TTC549 (cell line): ENCODE data around the gene UGP2.
"Not testable (repeated sequence)": the region's sequence is repeated elsewhere in the genome, so short reads cannot be mapped to it uniquely, and the experiment has no call there.

Experiments
- FAIRE-seq: peaks from 2 replicates; lab custom pipeline; 2012; peaks lifted over from hg19 to GRCh38; lab: Jason Lieb, UNC

UGP2 gene

DNA sequence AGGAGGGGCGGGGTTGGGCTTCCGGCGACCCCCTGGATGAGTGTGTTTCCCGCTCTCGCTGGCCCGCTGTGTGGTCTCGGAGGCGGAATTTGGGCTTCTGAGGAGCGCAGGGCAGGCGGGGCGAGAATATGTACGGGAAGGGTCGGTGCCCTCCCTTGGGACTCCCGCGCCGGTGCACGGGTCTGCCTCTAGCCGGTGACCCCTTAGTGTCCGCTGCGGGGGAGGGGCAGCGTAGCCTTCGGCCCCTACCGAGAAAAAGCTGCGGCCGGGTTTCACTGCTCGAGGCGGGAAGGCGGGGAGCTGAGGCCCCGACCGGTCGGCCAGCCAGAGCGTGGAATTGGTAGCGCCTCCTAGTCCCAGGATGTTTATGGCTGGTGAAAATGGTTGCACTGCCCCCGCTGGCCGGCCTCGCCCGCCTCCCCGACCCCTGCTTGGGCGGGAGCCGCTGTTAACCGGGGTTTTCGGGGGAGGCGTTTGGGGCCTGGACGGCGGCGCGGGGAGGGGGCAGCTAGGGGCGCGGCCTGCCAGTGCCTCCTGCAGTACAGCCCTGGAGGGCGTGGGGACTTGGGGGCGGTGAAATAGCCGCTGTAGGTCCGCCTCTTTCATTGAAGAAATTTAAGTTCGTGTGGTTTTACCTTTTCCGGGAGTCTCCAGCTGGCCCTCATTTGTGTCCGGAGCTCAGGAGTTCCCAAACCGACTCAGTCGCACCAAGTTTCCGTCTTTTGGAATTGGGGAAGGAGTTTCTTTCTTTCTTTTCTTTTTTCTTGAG lies at the start of gene UGP2:
TSS of gene UGP2 (plus strand) at position 643 of the 769 bp plus-strand sequence. CDS start 290 bp downstream, outside the sequence.
- peak; percentile 48 for FAIRE-seq

DNA sequence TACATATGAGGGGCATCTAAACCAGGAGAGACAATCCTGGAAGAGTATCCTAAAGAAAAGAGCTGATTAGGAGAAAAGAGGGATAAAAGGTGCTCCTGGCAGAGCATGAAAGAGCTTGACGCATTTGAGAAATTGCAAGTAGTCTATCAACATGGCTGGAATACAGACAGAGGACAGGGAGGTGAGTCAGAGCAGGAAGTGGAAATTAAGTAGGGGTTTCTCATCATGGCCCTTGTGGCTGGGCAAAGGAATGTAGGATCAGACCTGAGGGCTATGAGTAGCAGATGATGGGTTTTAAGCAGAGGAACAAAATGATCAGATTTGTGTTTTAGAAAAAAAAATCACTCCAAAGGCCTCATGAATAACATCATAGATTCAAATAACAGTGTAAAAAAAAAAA lies 49.2 kb upstream of the UGP2 start:
- FAIRE-seq: no peak

DNA sequence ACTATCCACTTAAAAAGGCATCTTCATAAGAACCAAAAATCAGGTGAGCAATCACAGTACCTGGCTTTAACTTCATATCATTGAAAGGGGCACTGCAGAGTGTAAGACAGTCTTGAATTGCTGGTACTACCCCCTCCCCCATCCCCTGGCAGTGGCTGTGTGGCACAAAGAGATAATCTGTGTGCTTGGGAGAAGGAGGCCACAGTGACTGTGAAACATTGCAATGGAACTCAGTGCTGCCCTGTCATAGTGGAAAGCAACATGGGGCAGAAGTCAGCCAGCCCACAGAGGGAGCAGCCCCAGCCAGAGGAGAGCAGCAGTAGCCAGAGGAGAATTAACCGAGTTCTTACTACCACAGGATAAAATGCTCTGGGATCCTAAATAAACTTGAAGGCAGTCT lies 45.3 kb upstream of the UGP2 start:
- FAIRE-seq: no peak

DNA sequence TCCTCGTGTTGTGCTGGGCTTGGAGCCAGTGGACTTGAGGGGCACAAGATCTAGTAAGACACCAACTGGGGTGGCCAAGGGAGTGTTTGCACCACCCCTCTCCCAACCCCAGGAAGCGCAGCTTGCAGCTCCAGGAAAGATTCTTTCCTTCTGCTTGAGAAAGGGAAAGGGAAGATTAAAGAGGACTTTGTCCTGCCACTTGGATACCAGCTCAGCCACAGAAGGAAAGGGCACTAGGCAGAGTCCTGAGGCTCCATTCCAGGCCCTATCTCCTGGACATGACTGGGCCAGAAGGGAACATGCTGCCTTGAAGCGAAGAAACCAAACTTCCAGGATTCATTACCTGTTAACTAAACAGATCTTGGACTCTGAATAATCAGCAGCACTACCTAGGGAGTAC lies 44.9 kb upstream of the UGP2 start:
- FAIRE-seq: no peak

DNA sequence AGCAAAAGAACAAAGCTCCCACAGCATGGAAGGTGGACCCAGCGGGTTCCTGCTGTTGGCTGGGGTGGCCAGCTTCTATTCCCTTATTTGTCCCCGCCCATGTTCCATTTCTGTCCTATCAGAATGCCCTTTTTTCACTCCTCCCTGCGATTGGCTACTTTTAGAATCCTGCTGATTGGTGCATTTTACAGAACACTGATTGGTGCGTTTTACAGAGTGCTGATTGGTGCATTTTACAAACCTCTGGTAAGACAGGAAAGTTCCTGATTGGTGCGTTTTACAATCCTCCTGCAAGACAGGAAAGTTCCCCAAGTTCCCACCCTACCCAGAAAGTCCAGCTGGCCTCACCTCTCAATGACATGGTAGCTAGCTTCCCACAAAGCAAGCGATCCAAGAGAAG lies 40.2 kb upstream of the UGP2 start:
- no peak for FAIRE-seq

DNA sequence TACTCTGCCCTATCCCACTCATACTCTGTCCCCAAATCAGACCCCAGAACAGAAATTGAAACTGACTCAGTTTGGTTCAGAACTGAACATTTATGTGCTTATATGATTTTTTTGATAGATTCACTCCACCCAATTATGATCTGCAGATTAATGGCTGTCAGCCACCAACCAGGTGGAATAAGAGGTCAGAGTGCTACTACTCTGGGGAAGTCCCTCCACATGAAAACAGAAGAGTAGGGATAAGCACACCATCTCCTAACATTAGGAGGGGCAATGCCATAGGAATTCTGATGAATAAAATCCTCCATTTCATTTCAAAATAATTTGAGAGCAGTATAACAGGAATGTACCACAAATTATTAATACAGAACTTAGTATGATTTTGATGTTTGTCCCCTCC lies 36.3 kb upstream of the UGP2 start:
- FAIRE-seq: no peak

DNA sequence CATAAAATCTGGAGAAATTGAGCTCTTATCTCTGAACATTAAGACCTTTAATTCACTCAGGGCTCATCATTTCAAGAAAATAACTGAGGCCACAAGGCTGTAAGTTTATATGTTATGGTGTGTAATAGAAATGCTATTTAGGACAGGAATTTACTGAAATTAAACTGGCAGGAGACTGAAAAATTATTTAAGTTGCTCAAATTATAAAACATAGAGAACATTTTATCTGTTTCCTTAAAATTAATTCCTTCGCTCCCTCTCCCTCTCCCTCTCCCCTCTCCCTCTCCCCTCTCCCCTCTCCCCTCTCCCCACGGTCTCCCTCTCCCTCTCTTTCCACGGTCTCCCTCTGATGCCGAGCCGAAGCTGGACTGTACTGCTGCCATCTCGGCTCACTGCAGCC lies 33.7 kb upstream of the UGP2 start:
- FAIRE-seq: not testable (repeated sequence)

DNA sequence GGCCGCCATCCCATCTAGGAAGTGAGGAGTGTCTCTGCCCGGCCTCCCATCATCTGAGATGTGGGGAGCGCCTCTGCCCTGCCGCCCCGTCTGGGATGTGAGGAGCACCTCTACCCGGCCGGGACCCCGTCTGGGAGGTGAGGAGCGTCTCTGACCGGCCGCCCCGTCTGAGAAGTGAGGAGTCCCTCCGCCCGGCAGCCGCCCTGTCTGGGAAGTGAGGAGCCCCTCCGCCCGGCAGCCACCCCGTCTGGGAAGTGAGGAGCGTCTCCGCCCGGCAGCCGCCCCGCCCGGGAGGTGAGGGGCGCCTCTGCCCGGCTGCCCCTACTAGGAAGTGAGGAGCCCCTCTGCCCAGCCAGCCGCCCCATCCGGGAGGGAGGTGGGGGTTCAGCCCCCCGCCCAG lies 32.8 kb upstream of the UGP2 start:
- FAIRE-seq: not testable (repeated sequence)

DNA sequence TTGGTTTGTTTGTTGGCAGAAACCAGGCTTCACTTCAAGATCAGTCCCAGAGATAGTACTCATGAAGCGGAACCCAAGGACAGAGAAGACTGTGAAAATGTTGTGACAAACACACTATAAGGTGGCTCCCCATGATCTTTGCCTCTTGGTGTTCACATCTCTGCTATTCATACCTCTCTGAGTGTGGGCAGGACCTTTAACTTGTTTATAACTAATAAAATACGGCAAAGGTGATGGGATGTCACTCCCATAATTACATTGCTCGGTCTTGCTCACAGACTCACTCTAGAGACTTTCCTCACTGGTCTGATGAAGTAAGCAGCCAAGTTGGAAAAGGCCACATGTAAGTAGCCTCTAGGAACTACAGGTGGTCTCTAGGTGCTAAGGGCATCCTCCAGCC lies 30.6 kb upstream of the UGP2 start:
- no peak for FAIRE-seq

DNA sequence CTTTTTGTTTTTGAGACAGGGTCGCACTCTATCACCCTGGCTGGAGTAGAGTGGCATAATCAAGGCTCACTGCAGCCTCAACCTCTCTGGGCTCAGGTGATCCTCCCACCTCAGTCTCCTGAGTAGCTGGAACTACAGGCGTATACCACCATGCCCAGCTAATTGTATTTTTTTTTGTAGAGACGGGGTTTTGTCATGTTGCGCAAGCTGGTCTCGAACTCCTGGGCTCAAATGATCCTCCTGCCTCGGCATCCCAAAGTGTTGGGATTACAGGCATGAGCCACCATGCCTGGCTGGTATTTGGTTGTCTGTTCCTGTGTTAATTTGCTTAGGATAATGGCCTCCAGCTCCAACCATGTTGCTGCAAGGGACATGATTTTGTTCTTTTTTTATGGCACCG lies 29.8 kb upstream of the UGP2 start:
- not testable (repeated sequence) for FAIRE-seq

DNA sequence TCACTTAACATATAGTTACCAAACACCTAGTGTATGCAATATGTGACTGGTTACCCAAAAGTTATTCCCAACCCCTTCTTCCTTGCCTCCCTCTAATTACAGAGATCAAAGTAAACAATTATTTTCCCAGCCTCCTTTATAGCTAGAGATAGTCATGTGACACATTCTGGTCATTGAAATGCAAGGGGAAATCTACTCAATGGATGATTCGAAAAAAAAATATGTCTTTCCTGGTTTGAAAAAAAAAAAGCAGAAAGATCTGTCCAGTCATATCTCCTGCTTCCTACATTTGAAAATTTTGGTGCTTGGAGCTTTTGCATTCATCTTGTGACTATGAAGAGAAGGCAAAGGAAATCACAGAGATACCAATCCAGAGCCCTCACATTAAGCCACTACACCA lies 27.6 kb upstream of the UGP2 start:
- FAIRE-seq: no peak

DNA sequence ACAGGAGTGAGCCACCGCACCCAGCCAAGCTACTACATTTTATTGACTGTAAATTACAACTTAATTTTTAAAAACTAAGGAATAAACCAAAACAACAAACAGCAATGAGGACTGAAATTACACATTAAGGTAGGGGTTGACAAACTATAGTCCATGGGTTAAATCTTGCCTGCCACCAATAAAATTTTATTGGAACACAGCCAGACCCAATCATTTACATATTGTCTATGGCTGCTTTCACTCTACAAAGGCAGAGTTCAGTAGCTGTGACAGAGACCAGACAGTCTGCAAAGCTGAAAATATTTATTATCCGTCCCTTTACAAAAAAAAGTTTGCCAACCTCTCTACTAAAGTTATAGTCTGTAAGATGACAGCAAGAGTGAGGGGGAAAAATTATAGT lies 24.3 kb upstream of the UGP2 start:
- no peak for FAIRE-seq

DNA sequence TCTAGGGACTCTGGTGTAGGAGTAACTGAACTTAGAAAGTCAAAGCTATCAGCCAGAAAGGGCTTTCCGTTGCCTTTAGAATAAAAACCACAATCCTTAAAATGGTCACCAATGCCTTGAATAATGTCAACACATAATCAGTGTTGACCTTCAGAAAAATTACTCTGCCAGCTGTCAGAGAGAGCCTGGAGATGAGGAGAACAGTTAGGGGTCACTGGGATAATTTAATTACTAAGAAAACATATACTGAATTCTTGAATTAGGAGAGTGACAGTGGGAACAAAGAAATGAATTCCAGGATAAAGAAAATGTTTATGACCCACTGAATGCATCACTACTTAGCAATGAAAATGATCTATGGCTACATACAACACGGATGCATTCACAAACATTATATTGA lies 23.4 kb upstream of the UGP2 start:
- no peak for FAIRE-seq

DNA sequence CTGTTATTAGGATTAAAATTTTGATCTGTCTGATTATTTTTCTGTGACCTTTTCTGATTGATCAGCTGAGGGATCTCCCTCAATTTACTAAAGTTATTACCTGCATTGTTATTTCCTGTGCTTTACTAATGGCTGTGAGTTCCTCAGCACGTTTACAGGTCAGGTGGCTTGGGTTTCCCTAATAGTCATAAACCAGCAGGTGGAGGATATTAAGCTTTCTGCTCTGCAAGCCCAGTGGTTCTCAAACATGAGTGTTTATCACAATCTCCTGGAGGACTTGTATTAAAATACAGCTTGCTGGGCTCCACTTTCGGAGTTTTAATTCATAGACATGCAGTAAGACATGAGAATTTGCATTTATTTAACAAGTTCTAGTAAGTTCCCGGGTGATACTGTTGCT lies 22.4 kb upstream of the UGP2 start:
- FAIRE-seq: no peak

DNA sequence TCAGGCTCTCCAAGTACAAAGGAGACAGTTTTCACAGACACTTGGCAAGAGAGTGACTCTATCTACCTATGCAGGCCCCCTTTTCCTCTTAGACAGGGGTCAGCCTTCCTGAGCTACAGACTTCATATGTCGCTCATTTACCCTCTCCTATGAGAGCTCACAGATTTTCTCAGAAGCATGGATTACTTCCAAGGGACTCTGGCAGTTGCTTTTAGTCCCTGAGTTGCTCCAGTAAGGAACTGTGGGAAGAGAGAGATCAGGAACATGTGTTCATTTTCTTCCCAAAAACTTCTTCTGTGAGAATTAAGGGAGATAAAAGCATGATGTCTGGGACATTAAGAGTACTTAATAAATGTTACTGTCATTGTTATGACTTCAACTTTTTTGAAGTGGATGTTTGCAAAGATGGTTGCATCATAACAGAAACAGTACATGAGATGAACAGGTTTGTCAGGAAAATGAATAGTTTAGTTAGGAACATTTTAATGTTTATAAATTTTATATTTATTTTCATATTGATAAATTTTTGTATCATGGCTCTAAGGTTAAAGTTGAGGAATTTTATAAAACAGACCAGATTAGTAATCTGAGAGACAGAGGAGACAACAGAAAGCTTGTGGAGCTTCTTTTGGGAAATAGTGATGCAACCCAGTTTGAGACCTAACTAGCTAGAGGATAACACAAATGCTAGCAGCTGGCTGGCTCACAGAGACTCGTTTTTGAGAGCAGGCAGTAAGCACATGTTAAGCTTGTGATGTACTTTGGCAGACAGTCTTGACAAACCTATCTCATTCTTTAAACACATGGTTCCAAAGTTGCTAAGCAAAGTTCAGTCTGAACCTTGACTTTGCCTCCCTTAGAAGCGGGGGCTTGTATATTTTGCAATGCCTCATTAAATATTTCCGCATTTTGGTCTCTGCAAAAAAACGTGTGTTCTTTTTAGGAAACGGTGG lies 21.7 kb upstream of the UGP2 start:
- peak; percentile 9 for FAIRE-seq

DNA sequence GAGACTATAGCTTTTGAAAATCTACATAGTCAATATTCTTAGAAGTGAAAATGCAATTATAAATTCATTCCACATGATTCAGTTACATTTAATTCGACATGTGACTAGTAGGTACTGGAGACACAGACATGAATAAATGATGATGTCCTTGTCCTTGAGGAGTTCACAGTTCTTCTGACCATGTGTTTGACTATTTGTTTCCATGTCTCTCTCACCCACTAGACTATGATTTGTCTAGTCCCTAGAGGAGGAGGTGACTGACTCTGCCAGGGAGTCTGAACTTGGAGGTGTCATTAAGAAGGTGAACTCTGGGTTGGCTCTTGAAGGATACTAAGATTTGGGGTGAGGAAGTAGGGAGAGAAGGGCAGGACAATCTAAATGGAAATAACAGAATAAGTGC lies 20.7 kb upstream of the UGP2 start:
- FAIRE-seq: no peak

DNA sequence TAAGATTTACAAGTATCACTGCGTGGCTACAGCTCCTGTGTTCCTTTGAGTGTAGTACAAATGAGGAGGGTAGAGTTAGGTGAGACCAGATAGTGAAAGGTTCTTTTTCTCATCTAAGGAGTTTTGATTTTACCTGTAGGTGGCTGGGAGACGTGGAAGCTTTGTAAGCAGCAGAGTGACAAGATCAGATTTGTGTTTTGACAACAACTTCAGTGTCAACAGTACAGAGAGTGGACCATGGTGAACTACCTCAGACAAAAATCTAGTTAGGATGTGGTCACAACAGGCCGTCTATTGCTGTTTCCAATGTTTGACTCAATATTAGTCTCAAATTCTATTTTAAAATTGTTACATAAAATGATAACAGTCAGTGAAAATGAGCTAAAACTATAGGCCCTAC lies 20.3 kb upstream of the UGP2 start:
- no peak for FAIRE-seq

DNA sequence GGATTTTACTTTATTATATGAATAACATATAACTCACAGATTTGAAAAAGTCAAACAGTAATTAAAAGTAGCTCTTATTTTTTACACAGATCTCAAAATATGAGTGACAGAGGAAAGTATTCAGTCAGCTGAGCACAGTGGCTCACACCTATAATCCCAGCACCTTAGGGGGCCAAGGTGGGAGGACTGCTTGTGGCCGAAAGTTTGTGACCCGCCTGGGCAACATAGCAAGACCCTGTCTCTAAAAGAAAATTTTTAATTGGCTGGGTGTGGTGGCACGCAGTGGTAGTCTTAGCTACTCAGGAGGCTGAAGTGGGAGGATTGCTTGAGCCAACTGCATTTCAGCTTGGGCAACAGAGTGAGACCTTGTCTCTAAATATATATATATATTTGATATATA lies 19.2 kb upstream of the UGP2 start:
- no peak for FAIRE-seq

DNA sequence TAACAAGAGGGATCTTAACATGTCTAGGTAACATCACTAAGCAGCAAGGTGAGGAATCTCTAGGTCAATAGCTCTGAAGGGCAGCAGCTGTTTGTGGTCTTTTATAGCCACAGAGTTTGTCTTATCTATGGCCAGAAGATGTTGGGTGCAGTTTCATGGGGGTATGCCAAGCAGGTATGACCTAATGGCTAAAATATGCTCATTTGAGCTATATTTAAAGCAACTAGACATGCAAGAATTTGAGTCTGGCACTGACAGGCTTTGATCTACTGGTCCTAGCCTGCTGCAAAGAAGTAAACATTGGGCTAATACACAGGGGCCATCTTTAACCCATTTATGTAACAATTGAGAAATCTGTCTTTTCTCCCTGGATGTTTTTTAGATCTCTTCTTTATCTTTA lies 13.9 kb upstream of the UGP2 start:
- no peak for FAIRE-seq

DNA sequence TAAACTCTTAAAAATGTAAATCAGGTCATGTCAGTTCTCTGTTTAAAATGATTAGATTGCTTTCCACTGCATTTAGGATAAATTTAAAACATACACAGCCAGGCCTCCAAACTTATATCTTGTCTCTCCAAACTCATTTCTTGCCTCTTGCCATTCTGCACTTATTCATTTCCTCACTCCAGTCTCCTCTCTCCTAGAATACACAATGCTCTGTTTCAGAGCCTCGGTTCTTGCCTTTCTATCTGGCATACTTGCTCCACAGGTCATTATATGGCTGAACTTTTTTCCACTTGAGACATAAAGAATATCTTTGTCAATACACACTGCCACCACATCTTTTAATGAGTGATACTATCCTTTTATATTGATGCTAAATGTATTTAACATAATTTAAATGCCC lies 10.5 kb upstream of the UGP2 start:
- FAIRE-seq: no peak

DNA sequence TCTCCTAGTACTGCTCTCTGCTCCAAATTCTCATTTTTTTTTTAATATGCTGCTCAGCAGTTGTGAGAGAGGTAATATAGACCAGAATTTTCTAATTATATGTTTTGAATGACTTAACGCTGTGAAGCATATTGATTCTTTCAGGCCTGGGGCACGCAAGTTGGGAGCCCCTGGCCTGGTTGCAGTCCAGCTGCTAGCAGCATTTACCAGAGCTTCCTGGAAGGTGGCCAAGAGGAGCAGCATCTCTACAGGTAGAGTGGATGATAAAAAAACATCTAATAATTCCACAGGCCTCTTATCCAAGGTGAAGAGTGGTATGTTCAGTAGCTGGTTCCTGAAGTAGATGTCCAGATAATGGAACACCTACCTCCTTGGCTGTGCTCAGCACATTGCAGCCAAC lies 7.3 kb upstream of the UGP2 start:
- FAIRE-seq: no peak

DNA sequence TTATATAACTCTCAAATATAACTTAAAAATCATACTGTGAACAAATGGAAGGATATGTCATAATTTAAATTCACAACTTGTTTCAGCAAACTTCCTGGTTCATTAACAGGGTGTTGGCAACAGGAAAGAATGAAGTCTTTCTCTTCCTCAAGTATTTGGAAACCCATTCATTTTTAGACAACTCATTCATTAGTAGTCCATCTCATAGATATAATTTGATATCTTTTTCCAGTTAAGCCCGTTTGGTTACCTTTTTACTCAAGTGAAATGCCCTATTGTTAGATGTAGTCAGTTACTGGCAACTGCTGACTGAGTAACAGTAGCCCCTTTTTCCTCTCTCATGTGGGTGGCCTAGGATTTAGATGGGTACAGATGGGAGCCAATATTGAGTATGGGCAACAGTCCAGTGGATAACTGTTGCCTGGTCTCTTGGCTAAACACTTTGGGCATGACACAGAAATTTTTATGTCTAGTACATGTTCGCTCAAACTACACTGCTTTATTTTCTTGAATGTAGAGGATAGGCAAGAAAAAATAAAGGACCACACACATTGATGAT lies 4.6 kb upstream of the UGP2 start:
- FAIRE-seq: no peak

DNA sequence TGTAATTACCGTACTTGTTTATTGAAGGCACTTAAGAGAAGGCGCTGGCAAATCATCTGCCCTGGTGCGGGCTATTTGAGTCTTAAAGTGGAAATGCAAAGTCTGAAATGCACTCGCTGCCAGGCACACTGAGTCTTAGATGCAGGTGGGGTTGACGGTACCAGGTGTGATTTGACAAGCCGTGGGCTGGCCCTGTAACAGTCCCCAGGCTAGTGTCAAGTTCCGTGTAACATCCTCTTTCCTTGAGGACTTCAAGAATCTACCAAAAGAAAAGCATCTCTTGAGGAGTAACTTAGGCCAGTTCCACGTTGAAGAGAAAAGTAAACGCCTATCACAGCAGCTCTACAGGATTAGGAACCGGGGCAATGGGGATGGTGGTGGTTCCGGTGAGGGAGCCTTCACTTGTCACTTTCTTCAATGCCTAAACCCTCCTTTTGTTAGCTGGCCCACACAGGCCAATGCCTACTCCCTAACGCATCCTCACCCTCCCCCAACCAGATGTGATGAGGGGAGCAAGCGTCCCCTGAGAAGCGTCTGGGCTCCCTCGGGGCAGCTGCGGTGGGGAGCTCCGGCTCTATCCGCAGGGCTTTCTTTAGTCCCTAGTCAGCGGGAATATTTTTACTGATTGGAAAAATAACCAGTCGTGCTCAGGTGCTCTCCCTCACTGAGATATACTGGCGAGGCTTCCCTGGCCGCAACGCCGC lies 1.5 kb upstream of the UGP2 start:
- no peak for FAIRE-seq
